ENCODE results near the gene ARHGAP15. TPM values are rescaled to one million over a fixed set of nuclear protein-coding genes. Genes with fewer than 3 reads are reported as not detected.

ARHGAP15 gene
- total and polyA plus RNA-seq, 2 experiments from 2014 or later, result 0.26 TPM; not detected in 1

DNA sequence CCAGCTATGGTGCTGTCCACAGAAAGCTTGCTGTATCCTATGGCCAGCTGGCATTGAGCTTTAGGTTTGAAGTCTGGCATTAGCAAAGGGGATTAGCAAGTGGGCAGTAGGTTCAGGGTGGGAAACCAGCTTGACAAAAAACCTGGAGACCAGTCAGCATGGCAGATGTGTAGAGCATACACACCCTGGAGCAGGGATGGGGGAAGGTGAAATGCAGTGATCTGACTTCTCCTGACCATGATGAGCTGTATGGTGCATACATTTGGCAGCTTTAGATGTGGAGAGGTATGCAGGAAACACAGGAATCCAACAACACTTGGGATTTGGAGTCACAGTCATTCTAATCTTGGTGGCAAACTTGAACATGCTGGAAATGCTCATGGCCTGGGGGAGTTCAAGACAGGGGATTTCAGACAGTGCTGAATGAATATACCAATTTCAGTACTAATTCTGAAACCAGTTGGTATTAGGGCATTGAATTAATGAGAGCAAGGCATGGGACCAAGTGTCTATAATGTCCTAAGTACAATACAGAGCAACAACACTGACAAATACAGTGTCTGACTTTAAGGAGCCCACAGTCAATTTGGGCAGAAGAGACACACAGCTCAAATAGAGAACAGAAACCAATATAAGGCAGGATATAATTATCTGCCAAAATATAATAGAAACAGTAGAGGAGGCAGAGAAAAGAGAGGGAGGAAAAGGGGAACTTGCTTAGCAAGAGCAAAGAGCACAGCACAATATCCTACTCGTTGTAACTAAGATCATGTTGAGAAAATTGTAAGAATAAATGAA lies 11.8 kb downstream of the ARHGAP15 start:
- Histone ChIP-seq H3K9me2 (ENCODE audit: insufficient read depth) (no peaks in the 10 kb centered on the region), H2AFZ (no peak overlapping the region), H3K4me3 (no peak overlapping the region), H3F3A (replicated peaks; ENCODE audit: low read depth) (no peaks in the 10 kb centered on the region), H3K27me3 (ENCODE audit: insufficient read depth) (no peaks in the 10 kb centered on the region), H3K27ac (ENCODE audit: low read depth) (no peak overlapping the region), H3K4me2 (no peak overlapping the region), H3K36me3 (ENCODE audit: insufficient read depth) (no peaks in the 10 kb centered on the region), H3K4me1 (ENCODE audit: insufficient read depth) (no peaks in the 10 kb centered on the region), H4K20me1 (replicated peaks; ENCODE audit: insufficient read depth) (no peaks in the 10 kb centered on the region), H3K79me2 (replicated peaks; ENCODE audit: insufficient read depth) (no peaks in the 10 kb centered on the region)
- no peaks in the 10 kb centered on the region for H3K9me3 Mint-ChIP-seq
- DNase-seq (ENCODE audit: low spot score) (no peak), ATAC-seq (no peak)
- no peaks in the 10 kb centered on the region for H3K36me3 Mint-ChIP-seq (ENCODE audit: low read depth)
- no peak overlapping the region for H3K4me3 Mint-ChIP-seq
- TF ChIP-seq EZH2phosphoT487 (IDR thresholded peaks at IDR 0.05; ENCODE audit: unreplicated experiment) (no peak), CREB1 (CRISPR knock-in tag; IDR thresholded peaks at IDR 0.05; ENCODE audit: low read depth) (no peak), JUNB (IDR thresholded peaks at IDR 0.05; ENCODE audit: unreplicated experiment) (no peak), POLR2AphosphoS5 (IDR thresholded peaks at IDR 0.05; ENCODE audit: low read depth) (no peak), NANOG (IDR thresholded peaks at IDR 0.05; ENCODE audit: borderline replicate concordance) (no peak), STAT1 (IDR thresholded peaks at IDR 0.05; ENCODE audit: unreplicated experiment) (no peak), ZNF114 (CRISPR knock-in tag; IDR thresholded peaks at IDR 0.05) (no peak)
- TF ChIP-seq, protein P1, sequence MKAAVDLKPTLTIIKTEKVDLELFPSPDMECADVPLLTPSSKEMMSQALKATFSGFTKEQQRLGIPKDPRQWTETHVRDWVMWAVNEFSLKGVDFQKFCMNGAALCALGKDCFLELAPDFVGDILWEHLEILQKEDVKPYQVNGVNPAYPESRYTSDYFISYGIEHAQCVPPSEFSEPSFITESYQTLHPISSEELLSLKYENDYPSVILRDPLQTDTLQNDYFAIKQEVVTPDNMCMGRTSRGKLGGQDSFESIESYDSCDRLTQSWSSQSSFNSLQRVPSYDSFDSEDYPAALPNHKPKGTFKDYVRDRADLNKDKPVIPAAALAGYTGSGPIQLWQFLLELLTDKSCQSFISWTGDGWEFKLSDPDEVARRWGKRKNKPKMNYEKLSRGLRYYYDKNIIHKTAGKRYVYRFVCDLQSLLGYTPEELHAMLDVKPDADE (IDR thresholded peaks at IDR 0.05), result no peak
- TF ChIP-seq, protein P2, sequence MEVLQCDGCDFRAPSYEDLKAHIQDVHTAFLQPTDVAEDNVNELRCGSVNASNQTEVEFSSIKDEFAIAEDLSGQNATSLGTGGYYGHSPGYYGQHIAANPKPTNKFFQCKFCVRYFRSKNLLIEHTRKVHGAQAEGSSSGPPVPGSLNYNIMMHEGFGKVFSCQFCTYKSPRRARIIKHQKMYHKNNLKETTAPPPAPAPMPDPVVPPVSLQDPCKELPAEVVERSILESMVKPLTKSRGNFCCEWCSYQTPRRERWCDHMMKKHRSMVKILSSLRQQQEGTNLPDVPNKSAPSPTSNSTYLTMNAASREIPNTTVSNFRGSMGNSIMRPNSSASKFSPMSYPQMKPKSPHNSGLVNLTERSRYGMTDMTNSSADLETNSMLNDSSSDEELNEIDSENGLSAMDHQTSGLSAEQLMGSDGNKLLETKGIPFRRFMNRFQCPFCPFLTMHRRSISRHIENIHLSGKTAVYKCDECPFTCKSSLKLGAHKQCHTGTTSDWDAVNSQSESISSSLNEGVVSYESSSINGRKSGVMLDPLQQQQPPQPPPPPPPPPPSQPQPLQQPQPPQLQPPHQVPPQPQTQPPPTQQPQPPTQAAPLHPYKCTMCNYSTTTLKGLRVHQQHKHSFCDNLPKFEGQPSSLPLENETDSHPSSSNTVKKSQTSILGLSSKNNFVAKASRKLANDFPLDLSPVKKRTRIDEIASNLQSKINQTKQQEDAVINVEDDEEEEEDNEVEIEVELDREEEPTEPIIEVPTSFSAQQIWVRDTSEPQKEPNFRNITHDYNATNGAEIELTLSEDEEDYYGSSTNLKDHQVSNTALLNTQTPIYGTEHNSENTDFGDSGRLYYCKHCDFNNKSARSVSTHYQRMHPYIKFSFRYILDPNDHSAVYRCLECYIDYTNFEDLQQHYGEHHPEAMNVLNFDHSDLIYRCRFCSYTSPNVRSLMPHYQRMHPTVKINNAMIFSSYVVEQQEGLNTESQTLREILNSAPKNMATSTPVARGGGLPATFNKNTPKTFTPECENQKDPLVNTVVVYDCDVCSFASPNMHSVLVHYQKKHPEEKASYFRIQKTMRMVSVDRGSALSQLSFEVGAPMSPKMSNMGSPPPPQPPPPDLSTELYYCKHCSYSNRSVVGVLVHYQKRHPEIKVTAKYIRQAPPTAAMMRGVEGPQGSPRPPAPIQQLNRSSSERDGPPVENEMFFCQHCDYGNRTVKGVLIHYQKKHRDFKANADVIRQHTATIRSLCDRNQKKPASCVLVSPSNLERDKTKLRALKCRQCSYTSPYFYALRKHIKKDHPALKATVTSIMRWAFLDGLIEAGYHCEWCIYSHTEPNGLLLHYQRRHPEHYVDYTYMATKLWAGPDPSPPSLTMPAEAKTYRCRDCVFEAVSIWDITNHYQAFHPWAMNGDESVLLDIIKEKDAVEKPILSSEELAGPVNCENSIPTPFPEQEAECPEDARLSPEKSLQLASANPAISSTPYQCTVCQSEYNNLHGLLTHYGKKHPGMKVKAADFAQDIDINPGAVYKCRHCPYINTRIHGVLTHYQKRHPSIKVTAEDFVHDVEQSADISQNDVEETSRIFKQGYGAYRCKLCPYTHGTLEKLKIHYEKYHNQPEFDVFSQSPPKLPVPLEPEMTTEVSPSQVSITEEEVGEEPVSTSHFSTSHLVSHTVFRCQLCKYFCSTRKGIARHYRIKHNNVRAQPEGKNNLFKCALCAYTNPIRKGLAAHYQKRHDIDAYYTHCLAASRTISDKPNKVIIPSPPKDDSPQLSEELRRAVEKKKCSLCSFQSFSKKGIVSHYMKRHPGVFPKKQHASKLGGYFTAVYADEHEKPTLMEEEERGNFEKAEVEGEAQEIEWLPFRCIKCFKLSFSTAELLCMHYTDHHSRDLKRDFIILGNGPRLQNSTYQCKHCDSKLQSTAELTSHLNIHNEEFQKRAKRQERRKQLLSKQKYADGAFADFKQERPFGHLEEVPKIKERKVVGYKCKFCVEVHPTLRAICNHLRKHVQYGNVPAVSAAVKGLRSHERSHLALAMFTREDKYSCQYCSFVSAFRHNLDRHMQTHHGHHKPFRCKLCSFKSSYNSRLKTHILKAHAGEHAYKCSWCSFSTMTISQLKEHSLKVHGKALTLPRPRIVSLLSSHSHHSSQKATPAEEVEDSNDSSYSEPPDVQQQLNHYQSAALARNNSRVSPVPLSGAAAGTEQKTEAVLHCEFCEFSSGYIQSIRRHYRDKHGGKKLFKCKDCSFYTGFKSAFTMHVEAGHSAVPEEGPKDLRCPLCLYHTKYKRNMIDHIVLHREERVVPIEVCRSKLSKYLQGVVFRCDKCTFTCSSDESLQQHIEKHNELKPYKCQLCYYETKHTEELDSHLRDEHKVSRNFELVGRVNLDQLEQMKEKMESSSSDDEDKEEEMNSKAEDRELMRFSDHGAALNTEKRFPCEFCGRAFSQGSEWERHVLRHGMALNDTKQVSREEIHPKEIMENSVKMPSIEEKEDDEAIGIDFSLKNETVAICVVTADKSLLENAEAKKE (CRISPR knock-in tag; IDR thresholded peaks at IDR 0.05), result no peak
- TF ChIP-seq, protein P3, sequence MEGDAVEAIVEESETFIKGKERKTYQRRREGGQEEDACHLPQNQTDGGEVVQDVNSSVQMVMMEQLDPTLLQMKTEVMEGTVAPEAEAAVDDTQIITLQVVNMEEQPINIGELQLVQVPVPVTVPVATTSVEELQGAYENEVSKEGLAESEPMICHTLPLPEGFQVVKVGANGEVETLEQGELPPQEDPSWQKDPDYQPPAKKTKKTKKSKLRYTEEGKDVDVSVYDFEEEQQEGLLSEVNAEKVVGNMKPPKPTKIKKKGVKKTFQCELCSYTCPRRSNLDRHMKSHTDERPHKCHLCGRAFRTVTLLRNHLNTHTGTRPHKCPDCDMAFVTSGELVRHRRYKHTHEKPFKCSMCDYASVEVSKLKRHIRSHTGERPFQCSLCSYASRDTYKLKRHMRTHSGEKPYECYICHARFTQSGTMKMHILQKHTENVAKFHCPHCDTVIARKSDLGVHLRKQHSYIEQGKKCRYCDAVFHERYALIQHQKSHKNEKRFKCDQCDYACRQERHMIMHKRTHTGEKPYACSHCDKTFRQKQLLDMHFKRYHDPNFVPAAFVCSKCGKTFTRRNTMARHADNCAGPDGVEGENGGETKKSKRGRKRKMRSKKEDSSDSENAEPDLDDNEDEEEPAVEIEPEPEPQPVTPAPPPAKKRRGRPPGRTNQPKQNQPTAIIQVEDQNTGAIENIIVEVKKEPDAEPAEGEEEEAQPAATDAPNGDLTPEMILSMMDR (conservative IDR thresholded peaks at IDR 0.05; ENCODE audit: low read depth in 2 of 2), result no peak
- no peaks in the 10 kb centered on the region for H3K27me3 Mint-ChIP-seq (ENCODE audit: insufficient read depth, low read depth, poor library complexity)
- H3K4me1 Mint-ChIP-seq, result no peaks in the 10 kb centered on the region
- peak overlapping the region; percentile 34; the same call in 1 of the 2 replicates for H3K27ac Mint-ChIP-seq

Data from GM23338 (cell line).